HG03280 (cell line): ENCODE results near the gene CPED1.
"Not testable (repeated sequence)": the region's sequence is repeated elsewhere in the genome, so short reads cannot be mapped to it uniquely, and the experiment has no call there.

Experiments
- ATAC-seq: cut with Tn5 transposase; IDR thresholded peaks from one replicate; pipeline ENCODE4 v1.9.1; 2021; ENCODE audit warnings: mild to moderate bottlenecking, moderate library complexity; ENCODE audit not compliant: unreplicated experiment

Gene CPED1

GRCh38 chr7:121038717-121039509 lies 50.4 kb downstream of the CPED1 start:
- no peak for ATAC-seq

- no peak for ATAC-seq
Measured at GRCh38 chr7:121039510-121039822, 51.0 kb downstream of the CPED1 start.

GRCh38 chr7:121039994-121040393 lies 51.5 kb downstream of the CPED1 start:
- no peak for ATAC-seq

GRCh38 chr7:121041516-121042148 lies 53.1 kb downstream of the CPED1 start:
- no peak for ATAC-seq

GRCh38 chr7:121042195-121042594 lies 53.7 kb downstream of the CPED1 start:
- ATAC-seq = no peak

GRCh38 chr7:121042899-121043298 lies 54.4 kb downstream of the CPED1 start:
- ATAC-seq = no peak

GRCh38 chr7:121043314-121044234 lies 55.1 kb downstream of the CPED1 start:
- no peak for ATAC-seq

- ATAC-seq = no peak
Measured at GRCh38 chr7:121045090-121045489, 56.6 kb downstream of the CPED1 start.

GRCh38 chr7:121046009-121046408 lies 57.5 kb downstream of the CPED1 start:
- no peak for ATAC-seq

- ATAC-seq = no peak
Measured at GRCh38 chr7:121046893-121047468, 58.5 kb downstream of the CPED1 start.

- ATAC-seq = no peak
Measured at GRCh38 chr7:121048195-121048594, 59.7 kb downstream of the CPED1 start.

GRCh38 chr7:121049028-121049791 lies 60.7 kb downstream of the CPED1 start:
- ATAC-seq = no peak

GRCh38 chr7:121049897-121050296 lies 61.4 kb downstream of the CPED1 start:
- ATAC-seq = no peak

GRCh38 chr7:121053219-121053618 lies 64.7 kb downstream of the CPED1 start:
- ATAC-seq = no peak

- ATAC-seq = no peak
Measured at GRCh38 chr7:121054925-121055324, 66.4 kb downstream of the CPED1 start.

GRCh38 chr7:121057878-121058277 lies 69.4 kb downstream of the CPED1 start:
- no peak for ATAC-seq

GRCh38 chr7:121058975-121059374 lies 70.5 kb downstream of the CPED1 start:
- ATAC-seq = no peak

GRCh38 chr7:121059979-121060509 lies 71.5 kb downstream of the CPED1 start:
- ATAC-seq = not testable (repeated sequence)

- no peak for ATAC-seq
Measured at GRCh38 chr7:121061677-121062582, 73.4 kb downstream of the CPED1 start.
